Body of pancreas (tissue), 4 donors: Measurements from ENCODE around the gene RGS7BP. TPM values are rescaled to one million over a fixed set of nuclear protein-coding genes. Genes with fewer than 3 reads are reported as not detected.

Experiments
- ATAC-seq: fragments of 150-250 bp; one replicate; pipeline ENCODE4 v1.9.1; 2016
- DNase-seq, 4 donors: peaks; one replicate each; pipeline ENCODE4 v3.0.0-alpha.2; 2019
- H3K27ac ChIP-seq, 4 donors: fragments of 200-600 bp; sonication (generic); 1 replicate in 3 of 4; 2 replicates in 1 of 4; pipeline versions ENCODE4 v1.5.1 to v1.6.1; 2016 to 2019; ENCODE audit warnings: mild to moderate bottlenecking in 1 of 4, mixed read lengths in 1 of 4, moderate library complexity in 1 of 4
- H3K27me3 ChIP-seq, 2 donors: fragments of 200-600 bp; sonication (generic); one replicate each; pipeline ENCODE4 v1.6.0; 2016; ENCODE audit warnings: mild to moderate bottlenecking in 1 of 2
- H3K36me3 ChIP-seq, 2 donors: fragments of 200-600 bp; sonication (generic); replicated peaks in 1 of 2; 2 replicates each; pipeline ENCODE4 v1.5.1; 2016; ENCODE audit warnings: low read depth in 2 of 2; ENCODE audit not compliant: insufficient read depth in 1 of 2
- H3K4me1 ChIP-seq: fragments of 200-600 bp; sonication (generic); one replicate; pipeline ENCODE4 v1.6.0; 2016
- H3K4me3 ChIP-seq, 2 donors: fragments of 200-600 bp; sonication (generic); 1 replicate in 1 of 2; 2 replicates in 1 of 2; pipeline ENCODE4 v1.5.1; 2016 to 2019
- H3K9me3 ChIP-seq, 3 donors: fragments of 200-600 bp; sonication (generic); 1 replicate in 2 of 3; 2 replicates in 1 of 3; pipeline ENCODE4 v1.5.1; 2016
- POLR2A ChIP-seq, 3 donors: fragments of 450-650 bp; IDR thresholded peaks; one replicate each; pipeline ENCODE4 v1.6.1; 2016; ENCODE audit warnings: antibody characterized with exemption in 3 of 3, mild to moderate bottlenecking in 2 of 3
- WGBS, 2 donors: methylation state at CpG; one replicate each; pipeline ENCODE4 v1.1.5; 2017; 5-methylcytosine and 5-hydroxymethylcytosine counted together
- intact Hi-C: fragments of 100-400 bp; cut with DNase I; formaldehyde crosslinking; loops from one replicate; pipeline ENCODE4 v1.15.1; 2023
- total RNA-seq, 2 donors: library from RNA; depleted of rRNA; stranded (reverse); fragments of >200 nt; gene quantifications; one replicate each; pipeline ENCODE4 v1.1.0, GENCODE V29; 2016
- TF ChIP-seq, protein P1 (sequence below), 7 experiments: fragments of 450-650 bp in 4 of 7; fragments of 200-600 bp in 3 of 7; sonication (generic) in 3 of 7; IDR thresholded peaks; one replicate each; pipeline ENCODE4 v1.5.1; 2016 to 2019; ENCODE audit warnings: antibody characterized with exemption in 7 of 7

RGS7BP gene
- 1 to 10 TPM in 1 of 2 donors, under 1 TPM in 1; under 0.01 to 3.1 TPM for total RNA-seq

- Histone ChIP-seq H3K4me3 (no peak within 1 kb of the TSS), H3K9me3 (no peaks in the 10 kb centered on the region), H3K27ac (no peak within 1 kb of the TSS), H3K4me1 (peaks cover 16% of the 10 kb centered on the region), H3K27me3 (peaks cover 0 to 10% of the 10 kb centered on the region in 2 donors), H3K36me3 (no peaks in the 10 kb centered on the region)
- no peak for TF ChIP-seq POLR2A (IDR thresholded peaks at IDR 0.05)
- TF ChIP-seq, protein P1, sequence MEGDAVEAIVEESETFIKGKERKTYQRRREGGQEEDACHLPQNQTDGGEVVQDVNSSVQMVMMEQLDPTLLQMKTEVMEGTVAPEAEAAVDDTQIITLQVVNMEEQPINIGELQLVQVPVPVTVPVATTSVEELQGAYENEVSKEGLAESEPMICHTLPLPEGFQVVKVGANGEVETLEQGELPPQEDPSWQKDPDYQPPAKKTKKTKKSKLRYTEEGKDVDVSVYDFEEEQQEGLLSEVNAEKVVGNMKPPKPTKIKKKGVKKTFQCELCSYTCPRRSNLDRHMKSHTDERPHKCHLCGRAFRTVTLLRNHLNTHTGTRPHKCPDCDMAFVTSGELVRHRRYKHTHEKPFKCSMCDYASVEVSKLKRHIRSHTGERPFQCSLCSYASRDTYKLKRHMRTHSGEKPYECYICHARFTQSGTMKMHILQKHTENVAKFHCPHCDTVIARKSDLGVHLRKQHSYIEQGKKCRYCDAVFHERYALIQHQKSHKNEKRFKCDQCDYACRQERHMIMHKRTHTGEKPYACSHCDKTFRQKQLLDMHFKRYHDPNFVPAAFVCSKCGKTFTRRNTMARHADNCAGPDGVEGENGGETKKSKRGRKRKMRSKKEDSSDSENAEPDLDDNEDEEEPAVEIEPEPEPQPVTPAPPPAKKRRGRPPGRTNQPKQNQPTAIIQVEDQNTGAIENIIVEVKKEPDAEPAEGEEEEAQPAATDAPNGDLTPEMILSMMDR (IDR thresholded peaks at IDR 0.05), result peak in 1 of 7 experiments; percentile 11
- 3 to 6% methylated on average over 20 to 53 of the region's 53 CpGs for WGBS, 2 donors
- peak; percentile 9 to 41 (median 19) for DNase-seq
- peak; percentile 72 for ATAC-seq
- intact Hi-C loops, result no loop called here
Observed at GRCh38 chr5:64505769-64506566, at the start of gene RGS7BP. TSS of gene RGS7BP (plus strand) at chr5:64506015. CDS start at chr5:64506625, 610 bp downstream.

DNA sequence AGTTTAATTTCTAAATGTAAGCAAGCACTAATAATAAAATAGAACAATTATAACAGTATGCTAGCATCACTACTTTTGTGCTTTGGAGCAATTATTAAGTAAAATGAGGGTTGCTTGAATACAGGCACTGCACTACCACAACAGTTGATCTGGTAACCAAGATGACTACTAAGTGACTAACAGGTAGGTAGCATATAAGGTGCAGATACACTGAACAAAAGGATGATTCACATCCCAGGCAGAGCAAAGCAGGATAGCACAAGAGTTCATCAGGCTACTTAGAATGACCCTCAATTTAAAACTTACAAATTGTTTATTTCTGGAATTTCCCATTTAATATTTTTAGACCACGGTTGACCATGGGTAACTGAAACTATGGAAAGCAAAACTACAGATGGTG is 48.0 kb upstream of the RGS7BP start:
- Histone ChIP-seq H3K27me3 (no peaks in the 10 kb centered on the region), H3K27ac (no peak overlapping the region), H3K4me3 (no peak overlapping the region), H3K9me3 (no peaks in the 10 kb centered on the region), H3K36me3 (no peaks in the 10 kb centered on the region), H3K4me1 (no peaks in the 10 kb centered on the region)
- DNase-seq (no peak), ATAC-seq (no peak)
- intact Hi-C loops, result no loop called here
- WGBS, 2 donors, result 70 to 100% methylated on average over 1 of the region's 1 CpG
- no peak for TF ChIP-seq POLR2A (IDR thresholded peaks at IDR 0.05)
- TF ChIP-seq, protein P1 (IDR thresholded peaks at IDR 0.05), result no peak

DNA sequence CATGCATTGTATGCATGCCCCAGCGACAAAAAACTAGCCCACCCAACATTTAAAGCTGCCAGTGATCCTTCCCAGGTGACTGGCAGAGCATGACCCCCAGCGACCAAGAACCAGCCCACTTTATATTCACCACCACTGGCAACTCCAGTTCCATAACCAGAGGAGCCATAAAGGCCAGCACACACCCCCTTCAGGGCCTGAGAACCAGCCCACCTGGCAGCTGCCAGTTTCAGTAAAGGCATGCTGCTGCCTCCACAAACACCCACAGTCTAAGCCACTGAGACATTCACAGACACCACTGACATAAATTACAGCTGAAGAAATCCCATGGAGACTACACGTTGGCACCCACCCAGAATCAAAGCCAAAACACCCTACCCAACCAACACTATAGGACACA is 46.9 kb upstream of the RGS7BP start:
- intact Hi-C loops, result no loop called here
- DNase-seq (no peak), ATAC-seq (no peak)
- H3K27ac ChIP-seq, result no peak overlapping the region
- no peaks in the 10 kb centered on the region for H3K4me1 ChIP-seq
- no peak for TF ChIP-seq POLR2A (IDR thresholded peaks at IDR 0.05)
- TF ChIP-seq, protein P1 (IDR thresholded peaks at IDR 0.05), result no peak
- H3K27me3 ChIP-seq, result no peaks in the 10 kb centered on the region
- WGBS, 2 donors, result 56 to 72% methylated on average over 2 to 3 of the region's 3 CpGs
- H3K9me3 ChIP-seq, result no peaks in the 10 kb centered on the region
- no peak overlapping the region for H3K4me3 ChIP-seq
- no peaks in the 10 kb centered on the region for H3K36me3 ChIP-seq

GRCh38 chr5:64462391-64462790 is 43.4 kb upstream of the RGS7BP start:
- H3K9me3 ChIP-seq, result no peaks in the 10 kb centered on the region
- ATAC-seq (no peak), DNase-seq (no peak)
- TF ChIP-seq, protein P1 (IDR thresholded peaks at IDR 0.05), result no peak
- TF ChIP-seq POLR2A (IDR thresholded peaks at IDR 0.05), result no peak
- H3K27me3 ChIP-seq, result no peaks in the 10 kb centered on the region
- no peaks in the 10 kb centered on the region for H3K4me1 ChIP-seq
- H3K4me3 ChIP-seq, result no peak overlapping the region
- 67% methylated on average over 4 of the region's 4 CpGs for WGBS, 2 donors
- no peaks in the 10 kb centered on the region for H3K36me3 ChIP-seq
- intact Hi-C loops, result no loop called here
- H3K27ac ChIP-seq, result no peak overlapping the region

- no peaks in the 10 kb centered on the region for H3K36me3 ChIP-seq
- ATAC-seq, result peak; percentile 33
Observed at GRCh38 chr5:64486163-64486562, 19.7 kb upstream of the RGS7BP start.

More at GRCh38 chr5:64486163-64486562, 19.7 kb upstream of the RGS7BP start:
- TF ChIP-seq POLR2A (IDR thresholded peaks at IDR 0.05), result no peak
- TF ChIP-seq, protein P1 (IDR thresholded peaks at IDR 0.05), result no peak
- Histone ChIP-seq H3K27ac (no peak overlapping the region), H3K27me3 (no peaks in the 10 kb centered on the region), H3K4me1 (no peaks in the 10 kb centered on the region), H3K9me3 (no peaks in the 10 kb centered on the region), H3K4me3 (no peak overlapping the region)
- WGBS, 2 donors, result 13 to 14% methylated on average over 2 of the region's 2 CpGs
- peak in 1 of 4 donors; percentile 12 for DNase-seq
- intact Hi-C loops, result no loop called here
